OCI-LY7 (cell line): ENCODE results near the gene TBC1D7.

Source experiments
- CTCF ChIP-seq: fragments of 200-600 bp; sonication (generic); conservative IDR thresholded peaks from 2 replicates; pipeline ENCODE4 v1.5.1; 2014; ENCODE audit warnings: mild to moderate bottlenecking, antibody characterized with exemption, low read length, moderate library complexity, mixed read lengths
- EZH2phosphoT487 ChIP-seq: fragments of 200-600 bp; sonication (generic); IDR thresholded peaks from 2 replicates; pipeline ENCODE4 v1.6.1; 2018; ENCODE audit warnings: low read depth, borderline replicate concordance, mild to moderate bottlenecking, mixed run types, antibody characterized with exemption, low read length, moderate library complexity, mixed read lengths

DNA sequence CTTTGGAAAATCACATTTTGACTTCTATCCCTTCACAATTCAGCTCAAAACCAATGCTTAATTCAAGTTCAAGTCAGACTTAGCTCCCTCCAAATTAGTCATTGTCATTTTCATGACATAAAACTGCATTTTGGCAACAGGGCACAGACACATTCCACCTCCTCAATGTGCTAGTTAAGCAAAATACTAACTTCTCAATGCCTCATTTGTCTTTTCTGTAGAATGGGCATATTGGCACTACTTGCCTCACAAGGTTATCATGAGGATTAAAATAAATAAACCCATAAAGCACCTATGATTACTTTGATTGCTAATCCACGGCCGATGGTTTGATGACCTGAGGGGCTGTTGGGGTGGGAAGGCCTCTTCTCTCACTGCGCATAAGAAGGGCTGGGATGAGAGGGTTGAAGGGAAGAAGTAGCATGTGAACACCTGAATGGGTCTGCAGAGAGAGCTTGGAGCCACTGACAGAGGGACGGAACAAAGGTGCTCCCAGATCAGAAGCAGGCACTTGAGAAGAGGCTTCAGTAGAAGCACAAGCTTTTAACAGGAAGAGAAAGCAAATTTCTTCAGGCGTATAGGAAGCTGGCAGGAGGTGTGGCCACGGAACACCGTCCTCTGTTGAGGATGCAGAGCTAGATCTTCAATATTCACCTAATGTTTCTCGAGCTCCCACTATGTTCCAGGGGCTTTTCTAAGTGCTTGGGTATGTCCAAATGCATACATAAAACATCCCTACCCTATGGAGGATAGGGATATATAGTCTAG, 11.7 kb upstream of the TBC1D7 start:
- TF ChIP-seq CTCF (no peak), EZH2phosphoT487 (no peak)
